RPMI7951 (cell line): Measurements from ENCODE around the gene INPP5B. TPM values are rescaled to one million over a fixed set of nuclear protein-coding genes. Genes with fewer than 3 reads are reported as not detected.
A peak's percentile ranks its signal among the peaks of the same experiment; 100 is the strongest.

ENCODE experiments used
- DNase-seq: peaks from one replicate; pipeline ENCODE4 v3.0.0-alpha.2; 2012; ENCODE audit warnings: low read depth
- total RNA-seq: library from RNA; depleted of rRNA; stranded (reverse); fragments of >200 nt; shearing (Covaris generic); gene quantifications from 2 replicates; pipeline ENCODE4 v1.2.3, GENCODE V29; 2014; rRNA removed

INPP5B gene
- total RNA-seq, 1 experiment from 2014 or later, result 14.1 TPM

DNA sequence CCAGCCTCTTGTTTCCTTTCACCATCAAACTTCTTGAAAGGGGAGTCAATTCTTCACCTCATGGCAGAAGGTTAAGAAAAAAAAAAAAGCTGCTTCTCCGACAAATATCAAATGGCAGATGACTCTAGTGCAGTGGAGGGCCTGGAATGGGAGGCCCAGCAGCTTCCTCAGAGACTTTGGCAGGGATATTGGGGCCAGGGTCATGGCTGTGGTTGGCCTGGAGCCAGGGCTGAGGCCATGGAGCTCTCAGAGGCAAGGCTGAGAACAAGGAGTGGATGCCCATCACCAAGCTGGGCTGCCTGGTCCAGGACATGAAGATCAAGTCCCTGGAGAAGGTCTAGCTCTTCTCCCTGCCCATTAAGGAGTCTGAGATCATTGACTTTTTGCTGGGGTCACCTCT, 106.1 kb downstream of the INPP5B start:
- no peak for DNase-seq

- DNase-seq, result no peak
Observed at GRCh38 chr1:37839676-37840075, 107.2 kb downstream of the INPP5B start.

DNA sequence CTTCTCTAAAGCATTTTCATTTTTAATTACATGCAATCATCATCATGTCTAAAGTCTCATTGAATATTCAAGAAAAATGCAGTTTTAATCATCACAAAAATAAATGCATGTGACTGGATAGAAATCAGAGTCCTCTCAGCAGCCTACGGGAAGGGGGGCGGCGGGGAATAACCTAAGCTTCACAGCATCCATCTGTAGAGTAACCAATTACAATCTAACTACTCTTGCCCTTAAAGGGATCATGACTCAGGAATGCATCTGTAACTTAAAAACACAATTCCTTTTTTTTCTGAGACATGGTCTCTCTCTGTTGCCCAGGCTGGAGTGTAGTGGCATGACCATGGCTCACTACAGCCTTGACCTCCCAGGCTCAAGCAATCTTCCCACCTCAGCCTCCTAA, 110.1 kb downstream of the INPP5B start:
- no peak for DNase-seq

GRCh38 chr1:37831809-37832208, 115.0 kb downstream of the INPP5B start:
- DNase-seq, result no peak

- DNase-seq, result no peak
Observed at GRCh38 chr1:37831109-37831508, 115.7 kb downstream of the INPP5B start.

- DNase-seq, result no peak
Observed at GRCh38 chr1:37828410-37829074, 118.3 kb downstream of the INPP5B start.

DNA sequence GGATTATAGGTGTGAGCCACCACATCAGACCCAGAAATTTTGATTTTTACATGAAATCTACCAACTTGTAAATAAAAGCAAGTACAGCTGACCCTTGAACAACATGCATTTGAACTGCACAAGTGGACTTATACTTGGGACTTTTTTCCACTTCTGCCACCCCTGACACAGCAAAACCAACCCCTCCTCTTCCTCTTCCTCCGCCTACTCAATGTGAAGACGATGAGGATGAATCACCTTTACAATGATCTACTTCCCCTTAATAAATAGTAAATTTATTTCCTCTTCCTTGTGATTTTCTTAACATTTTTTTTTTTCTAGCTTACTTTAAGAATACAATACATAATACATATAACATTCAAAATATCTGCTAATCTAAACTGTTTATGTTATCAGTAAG, 121.3 kb downstream of the INPP5B start:
- no peak for DNase-seq

GRCh38 chr1:37824001-37824400, 122.9 kb downstream of the INPP5B start:
- DNase-seq, result no peak

- DNase-seq, result no peak
Observed at GRCh38 chr1:37822906-37823815, 123.7 kb downstream of the INPP5B start.

- DNase-seq, result no peak
Observed at GRCh38 chr1:37821481-37821880, 125.4 kb downstream of the INPP5B start.

- no peak for DNase-seq
Observed at GRCh38 chr1:37817481-37817880, 129.4 kb downstream of the INPP5B start.

DNA sequence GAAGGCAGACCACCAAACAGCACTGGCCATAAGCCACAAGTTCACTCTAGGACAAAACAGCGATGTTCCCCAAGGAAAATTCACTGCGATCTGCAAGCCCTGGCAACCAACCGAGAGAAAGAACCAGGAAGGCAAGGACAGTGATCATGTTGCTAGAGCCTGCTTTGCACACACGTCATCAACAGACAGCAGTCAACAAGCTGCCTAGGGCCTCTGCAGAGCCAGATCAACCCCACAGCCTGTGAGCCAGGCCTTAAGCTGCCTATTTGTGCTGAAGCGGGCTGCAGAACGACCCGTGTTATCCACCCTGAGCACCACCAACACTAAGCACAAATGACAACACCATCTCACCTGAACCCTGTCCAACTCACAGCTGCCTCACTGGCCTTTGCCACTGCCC, 132.6 kb downstream of the INPP5B start:
- DNase-seq, result no peak

- DNase-seq, result no peak
Observed at GRCh38 chr1:37813529-37814145, 133.2 kb downstream of the INPP5B start.

DNA sequence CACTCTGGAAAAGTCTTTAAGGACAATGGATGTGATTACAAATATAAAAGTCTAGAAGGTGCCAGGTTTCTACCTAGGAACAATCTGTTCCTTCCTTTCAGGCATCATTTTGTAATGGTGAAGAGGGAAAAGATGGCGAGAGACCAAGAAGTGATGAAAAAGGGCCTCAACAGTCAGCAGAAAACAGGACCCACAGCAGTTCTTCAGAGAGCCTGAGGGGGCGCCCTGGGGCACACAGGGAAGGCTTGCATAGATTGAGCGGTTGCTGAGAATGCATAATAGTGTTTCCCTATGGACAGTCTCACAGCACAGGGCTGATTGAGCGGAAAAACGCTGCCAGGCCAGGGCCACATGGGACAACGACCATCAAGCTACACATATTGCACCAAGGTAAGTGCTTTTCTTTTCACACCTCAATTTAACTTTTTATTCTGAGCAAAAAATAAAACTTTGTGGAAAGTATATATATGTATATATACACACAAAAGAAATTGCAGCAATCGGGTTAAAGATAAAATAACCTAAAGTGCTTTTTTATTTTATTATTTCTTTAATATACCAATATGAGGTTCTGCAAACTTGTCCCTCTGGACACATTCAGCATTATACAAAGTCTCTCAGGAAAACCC, 135.7 kb downstream of the INPP5B start:
- peak; percentile 76 for DNase-seq

Other genes with a start within 250 kb of the INPP5B start
- not detected in 2 replicates for gene EPHA10, start 181.9 kb downstream of the INPP5B start, total RNA-seq
- 5.6 and 8.2 TPM in 2 replicates for gene MANEAL, start 153.2 kb downstream of the INPP5B start, total RNA-seq
- gene C1orf122, start 139.3 kb downstream of the INPP5B start, total RNA-seq, result 52.4 and 68.3 TPM in 2 replicates
- gene YRDC, start 138.8 kb downstream of the INPP5B start, total RNA-seq, result 23.7 and 25.7 TPM in 2 replicates
- gene MTF1, start 87.5 kb downstream of the INPP5B start, total RNA-seq, result 3.0 and 3.5 TPM in 2 replicates
- gene SF3A3, start 43.0 kb upstream of the INPP5B start, total RNA-seq, result 139 TPM in 2 replicates
- gene FHL3, start 58.5 kb upstream of the INPP5B start, total RNA-seq, result 14.3 and 23.9 TPM in 2 replicates
- gene UTP11, start 65.7 kb upstream of the INPP5B start, total RNA-seq, result 63.1 and 72.9 TPM in 2 replicates
- not detected in 2 replicates for gene POU3F1, start 99.7 kb upstream of the INPP5B start, total RNA-seq